Measurements from ENCODE around the gene USP46. TPM values are rescaled to one million over a fixed set of nuclear protein-coding genes. Genes with fewer than 3 reads are reported as not detected.

The USP46 gene
- total RNA-seq, 1 donor from 2014 or later, result 32.4 TPM

DNA sequence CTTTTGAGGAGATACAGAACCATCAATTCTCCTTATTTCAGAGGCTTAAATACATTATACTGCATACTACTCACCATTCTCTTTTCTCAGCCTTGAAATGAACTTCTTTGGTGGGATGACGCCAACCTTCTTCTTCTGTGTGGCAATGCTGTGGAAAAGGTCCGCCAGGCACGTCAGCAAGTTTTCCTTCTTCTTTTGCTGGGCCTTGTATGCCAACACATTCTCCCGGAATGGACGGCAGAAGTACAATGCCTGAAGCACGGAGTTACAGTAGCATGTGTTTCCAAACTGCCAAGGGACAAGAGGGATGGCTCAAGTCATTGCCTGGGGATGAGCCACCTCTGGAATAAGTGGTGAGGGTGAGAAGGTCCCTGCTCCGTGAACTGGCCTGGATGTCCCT, 31.2 kb downstream of the USP46 start:
- Mint-ChIP-seq H3K27me3 (ENCODE audit: unreplicated experiment) (peaks cover 1% of the 10 kb centered on the region), H3K4me1 (ENCODE audit: unreplicated experiment) (peaks cover under 1% of the 10 kb centered on the region), H3K36me3 (ENCODE audit: low read depth, unreplicated experiment) (peaks cover 7% of the 10 kb centered on the region), H3K9me3 (ENCODE audit: unreplicated experiment) (no peaks in the 10 kb centered on the region), H3K27ac (ENCODE audit: unreplicated experiment) (no peak overlapping the region), H3K4me3 (ENCODE audit: unreplicated experiment) (no peak overlapping the region)
- TF ChIP-seq, protein P1, sequence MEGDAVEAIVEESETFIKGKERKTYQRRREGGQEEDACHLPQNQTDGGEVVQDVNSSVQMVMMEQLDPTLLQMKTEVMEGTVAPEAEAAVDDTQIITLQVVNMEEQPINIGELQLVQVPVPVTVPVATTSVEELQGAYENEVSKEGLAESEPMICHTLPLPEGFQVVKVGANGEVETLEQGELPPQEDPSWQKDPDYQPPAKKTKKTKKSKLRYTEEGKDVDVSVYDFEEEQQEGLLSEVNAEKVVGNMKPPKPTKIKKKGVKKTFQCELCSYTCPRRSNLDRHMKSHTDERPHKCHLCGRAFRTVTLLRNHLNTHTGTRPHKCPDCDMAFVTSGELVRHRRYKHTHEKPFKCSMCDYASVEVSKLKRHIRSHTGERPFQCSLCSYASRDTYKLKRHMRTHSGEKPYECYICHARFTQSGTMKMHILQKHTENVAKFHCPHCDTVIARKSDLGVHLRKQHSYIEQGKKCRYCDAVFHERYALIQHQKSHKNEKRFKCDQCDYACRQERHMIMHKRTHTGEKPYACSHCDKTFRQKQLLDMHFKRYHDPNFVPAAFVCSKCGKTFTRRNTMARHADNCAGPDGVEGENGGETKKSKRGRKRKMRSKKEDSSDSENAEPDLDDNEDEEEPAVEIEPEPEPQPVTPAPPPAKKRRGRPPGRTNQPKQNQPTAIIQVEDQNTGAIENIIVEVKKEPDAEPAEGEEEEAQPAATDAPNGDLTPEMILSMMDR (IDR thresholded peaks at IDR 0.05; ENCODE audit: unreplicated experiment), result no peak
- DNase-seq (ENCODE audit: low spot score), result no peak

DNA sequence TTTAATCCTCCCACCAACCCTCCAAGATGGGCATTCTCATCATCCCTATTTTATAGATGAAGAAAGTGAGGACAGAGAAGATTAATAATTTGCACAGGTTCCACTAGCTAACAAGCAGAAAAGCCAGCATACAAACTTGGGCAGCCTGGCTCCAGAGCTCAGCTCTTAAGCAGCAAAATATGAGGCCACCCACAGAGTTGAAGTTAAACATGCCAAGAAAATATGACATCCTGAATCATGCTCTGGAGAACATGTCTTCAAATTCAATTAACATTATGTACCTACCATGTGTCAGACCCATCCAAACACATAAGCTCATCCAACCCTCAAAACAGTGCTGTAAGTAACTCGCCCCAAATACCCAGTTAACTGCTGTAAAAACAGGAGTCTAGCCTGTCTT, 33.9 kb downstream of the USP46 start:
- H3K9me3 Mint-ChIP-seq (ENCODE audit: unreplicated experiment), result no peaks in the 10 kb centered on the region
- no peaks in the 10 kb centered on the region for H3K4me1 Mint-ChIP-seq (ENCODE audit: unreplicated experiment)
- peaks cover 1% of the 10 kb centered on the region for H3K27me3 Mint-ChIP-seq (ENCODE audit: unreplicated experiment)

DNA sequence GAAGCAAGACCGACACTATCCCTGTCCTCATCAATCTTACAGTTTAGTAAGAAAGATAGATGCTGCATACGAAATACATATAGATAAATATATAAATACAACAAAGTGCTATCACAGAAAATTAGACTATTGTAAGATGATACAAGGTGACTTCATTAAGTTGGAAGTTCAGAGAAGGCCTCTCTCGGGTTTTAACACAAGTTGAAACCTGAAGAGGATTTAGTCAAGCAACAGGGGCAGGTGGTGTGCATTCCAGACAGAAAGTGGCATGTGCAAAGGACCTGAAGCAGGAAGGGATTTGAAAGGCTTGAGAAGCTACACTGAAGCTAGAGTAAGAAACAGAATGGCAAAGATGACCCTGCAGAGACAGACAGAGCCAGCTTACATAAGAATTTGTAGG, 36.5 kb downstream of the USP46 start:
- TF ChIP-seq, protein P1 (IDR thresholded peaks at IDR 0.05; ENCODE audit: unreplicated experiment), result no peak
- no peak for DNase-seq (ENCODE audit: low spot score)

More for the DNA sequence above, 33.9 kb downstream of the USP46 start:
- no peak overlapping the region for H3K27ac Mint-ChIP-seq (ENCODE audit: unreplicated experiment)
- peaks cover 9% of the 10 kb centered on the region for H3K36me3 Mint-ChIP-seq (ENCODE audit: low read depth, unreplicated experiment)
- TF ChIP-seq, protein P1 (IDR thresholded peaks at IDR 0.05; ENCODE audit: unreplicated experiment), result no peak
- no peak for DNase-seq (ENCODE audit: low spot score)
- no peak overlapping the region for H3K4me3 Mint-ChIP-seq (ENCODE audit: unreplicated experiment)

DNA sequence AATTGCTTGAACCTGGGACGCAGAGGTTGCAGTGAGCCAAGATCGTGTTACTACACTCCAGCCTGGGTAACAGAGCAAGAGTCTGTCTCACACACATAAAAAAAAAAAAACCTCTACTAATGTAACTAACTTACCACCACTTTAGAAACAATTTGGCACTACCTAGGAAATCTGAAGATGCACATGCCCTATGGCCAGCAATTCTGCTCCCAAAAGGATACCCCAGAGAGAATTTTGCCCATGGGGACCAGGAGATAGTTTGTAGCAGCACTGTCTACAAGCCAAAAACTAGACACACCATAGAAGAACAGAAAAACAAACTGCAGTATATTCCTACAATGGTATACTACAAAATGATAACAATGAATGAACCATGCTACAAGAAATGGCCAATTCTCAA, 37.5 kb downstream of the USP46 start:
- no peak overlapping the region for H3K4me3 Mint-ChIP-seq (ENCODE audit: unreplicated experiment)
- peaks cover 3% of the 10 kb centered on the region for H3K36me3 Mint-ChIP-seq (ENCODE audit: low read depth, unreplicated experiment)
- DNase-seq (ENCODE audit: low spot score), result no peak
- H3K27ac Mint-ChIP-seq (ENCODE audit: unreplicated experiment), result no peak overlapping the region
- H3K4me1 Mint-ChIP-seq (ENCODE audit: unreplicated experiment), result no peaks in the 10 kb centered on the region
- no peaks in the 10 kb centered on the region for H3K9me3 Mint-ChIP-seq (ENCODE audit: unreplicated experiment)
- TF ChIP-seq, protein P1 (IDR thresholded peaks at IDR 0.05; ENCODE audit: unreplicated experiment), result no peak
- H3K27me3 Mint-ChIP-seq (ENCODE audit: unreplicated experiment), result no peaks in the 10 kb centered on the region

More for the DNA sequence above, 36.5 kb downstream of the USP46 start:
- H3K9me3 Mint-ChIP-seq (ENCODE audit: unreplicated experiment), result no peaks in the 10 kb centered on the region
- no peaks in the 10 kb centered on the region for H3K4me1 Mint-ChIP-seq (ENCODE audit: unreplicated experiment)
- H3K4me3 Mint-ChIP-seq (ENCODE audit: unreplicated experiment), result no peak overlapping the region
- no peaks in the 10 kb centered on the region for H3K27me3 Mint-ChIP-seq (ENCODE audit: unreplicated experiment)
- H3K36me3 Mint-ChIP-seq (ENCODE audit: low read depth, unreplicated experiment), result peaks cover 3% of the 10 kb centered on the region
- H3K27ac Mint-ChIP-seq (ENCODE audit: unreplicated experiment), result no peak overlapping the region

DNA sequence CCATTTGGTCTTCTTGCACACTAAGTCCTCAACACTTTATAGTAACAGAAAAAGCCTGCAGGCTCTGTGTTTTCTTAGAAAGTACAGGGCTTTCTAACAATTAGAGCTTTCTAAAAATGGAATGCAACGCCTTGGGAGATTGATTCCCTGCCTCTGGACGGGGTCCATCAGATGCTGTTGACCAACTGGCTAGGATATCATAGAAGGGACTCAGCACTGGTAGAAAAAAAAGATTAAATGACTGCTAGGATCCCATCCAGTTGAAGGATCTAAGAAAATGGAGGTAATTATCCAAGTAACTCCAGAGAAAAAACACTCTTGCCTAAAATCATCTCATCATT, 39.5 kb downstream of the USP46 start:
- DNase-seq (ENCODE audit: low spot score), result no peak
- Mint-ChIP-seq H3K9me3 (ENCODE audit: unreplicated experiment) (no peaks in the 10 kb centered on the region), H3K27me3 (ENCODE audit: unreplicated experiment) (no peaks in the 10 kb centered on the region), H3K36me3 (ENCODE audit: low read depth, unreplicated experiment) (peaks cover 3% of the 10 kb centered on the region), H3K4me1 (ENCODE audit: unreplicated experiment) (peaks cover 7% of the 10 kb centered on the region), H3K4me3 (ENCODE audit: unreplicated experiment) (no peak overlapping the region), H3K27ac (ENCODE audit: unreplicated experiment) (no peak overlapping the region)
- TF ChIP-seq, protein P1 (IDR thresholded peaks at IDR 0.05; ENCODE audit: unreplicated experiment), result no peak
